ENCODE data around the gene CNEP1R1. TPM values are rescaled to one million over a fixed set of nuclear protein-coding genes. Genes with fewer than 3 reads are reported as not detected.

The CNEP1R1 gene
- polyA plus RNA-seq, 1 experiment = 15.2 TPM

DNA sequence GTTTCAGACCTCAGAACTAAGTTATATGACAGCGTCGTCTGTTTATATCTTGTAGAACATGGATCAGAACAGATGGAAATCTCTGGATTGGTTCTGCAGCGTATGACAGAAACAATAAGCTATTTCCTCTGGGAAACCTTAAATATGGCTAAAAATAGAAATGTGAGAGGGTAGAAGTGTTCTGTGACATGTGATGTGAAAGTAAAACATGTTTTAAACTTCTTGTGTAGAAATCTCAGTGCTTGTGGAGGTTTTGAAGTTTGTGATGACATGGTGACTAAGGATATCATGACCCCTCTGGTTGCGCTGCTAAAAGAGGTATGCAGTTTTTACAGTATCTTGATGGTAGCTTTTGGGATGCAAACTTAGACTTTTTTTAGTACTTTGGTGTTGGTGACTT lies 43.5 kb downstream of the CNEP1R1 start:
- Histone ChIP-seq H3K4me3 (ENCODE audit: low read depth, low read length) (no peak overlapping the region), H3K27me3 (ENCODE audit: control insufficient read depth, insufficient read depth, low read length) (no peaks in the 10 kb centered on the region), H3K36me3 (ENCODE audit: control insufficient read depth, insufficient read depth, low read length) (peaks cover 4% of the 10 kb centered on the region; the same call in 1 of the 2 replicates)
- ChIA-PET CTCF (interaction anchor here (1.0 to 6.7 kb wide), 11 partner anchors 10 to 595 kb away, joined by 3 to 148 read pairs (median 3); partner anchors contain the start of gene CNEP1R1), POLR2A (interaction anchor here (1.0 kb wide), 1 partner anchor 10 kb away, joined by 3 read pairs; no protein-coding TSS in a partner anchor)
- TF ChIP-seq, protein P1, sequence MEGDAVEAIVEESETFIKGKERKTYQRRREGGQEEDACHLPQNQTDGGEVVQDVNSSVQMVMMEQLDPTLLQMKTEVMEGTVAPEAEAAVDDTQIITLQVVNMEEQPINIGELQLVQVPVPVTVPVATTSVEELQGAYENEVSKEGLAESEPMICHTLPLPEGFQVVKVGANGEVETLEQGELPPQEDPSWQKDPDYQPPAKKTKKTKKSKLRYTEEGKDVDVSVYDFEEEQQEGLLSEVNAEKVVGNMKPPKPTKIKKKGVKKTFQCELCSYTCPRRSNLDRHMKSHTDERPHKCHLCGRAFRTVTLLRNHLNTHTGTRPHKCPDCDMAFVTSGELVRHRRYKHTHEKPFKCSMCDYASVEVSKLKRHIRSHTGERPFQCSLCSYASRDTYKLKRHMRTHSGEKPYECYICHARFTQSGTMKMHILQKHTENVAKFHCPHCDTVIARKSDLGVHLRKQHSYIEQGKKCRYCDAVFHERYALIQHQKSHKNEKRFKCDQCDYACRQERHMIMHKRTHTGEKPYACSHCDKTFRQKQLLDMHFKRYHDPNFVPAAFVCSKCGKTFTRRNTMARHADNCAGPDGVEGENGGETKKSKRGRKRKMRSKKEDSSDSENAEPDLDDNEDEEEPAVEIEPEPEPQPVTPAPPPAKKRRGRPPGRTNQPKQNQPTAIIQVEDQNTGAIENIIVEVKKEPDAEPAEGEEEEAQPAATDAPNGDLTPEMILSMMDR (IDR thresholded peaks at IDR 0.05; ENCODE audit: insufficient read depth, low read depth, low read length) = no peak
- DNase-seq (ENCODE audit: low read depth) = no peak

DNA sequence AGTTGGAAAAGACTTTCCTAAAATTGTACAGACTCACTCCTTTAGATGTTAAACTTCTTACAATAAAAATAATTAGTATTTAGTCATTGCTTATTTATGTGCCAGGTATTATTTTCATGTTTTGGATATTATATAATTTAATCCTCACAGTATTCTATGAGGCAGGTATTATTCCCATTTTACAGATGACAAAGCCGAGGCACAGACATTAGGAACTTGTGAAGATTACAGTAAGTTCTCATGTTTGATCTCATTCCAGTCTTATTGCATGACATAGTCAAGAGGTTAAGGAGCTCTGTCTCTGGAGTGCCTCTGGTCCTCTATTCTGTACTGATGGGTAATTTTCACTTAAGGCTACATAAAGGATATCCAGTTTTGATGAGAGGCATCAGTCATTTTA lies 44.0 kb downstream of the CNEP1R1 start:
- H3K27me3 ChIP-seq (ENCODE audit: control insufficient read depth, insufficient read depth, low read length) = no peaks in the 10 kb centered on the region
- no peak for DNase-seq (ENCODE audit: low read depth)
- TF ChIP-seq, protein P1 (IDR thresholded peaks at IDR 0.05; ENCODE audit: insufficient read depth, low read depth, low read length) = no peak
- ChIA-PET POLR2A (interaction anchor here (1.0 kb wide), 1 partner anchor 9 kb away, joined by 3 read pairs; no protein-coding TSS in a partner anchor), CTCF (interaction anchor here (0.7 to 6.7 kb wide), 10 partner anchors 9 to 155 kb away, joined by 3 to 148 read pairs (median 3); partner anchors contain the start of gene CNEP1R1)
- peaks cover 4% of the 10 kb centered on the region; the same call in 1 of the 2 replicates for H3K36me3 ChIP-seq (ENCODE audit: control insufficient read depth, insufficient read depth, low read length)
- H3K4me3 ChIP-seq (ENCODE audit: low read depth, low read length) = no peak overlapping the region

DNA sequence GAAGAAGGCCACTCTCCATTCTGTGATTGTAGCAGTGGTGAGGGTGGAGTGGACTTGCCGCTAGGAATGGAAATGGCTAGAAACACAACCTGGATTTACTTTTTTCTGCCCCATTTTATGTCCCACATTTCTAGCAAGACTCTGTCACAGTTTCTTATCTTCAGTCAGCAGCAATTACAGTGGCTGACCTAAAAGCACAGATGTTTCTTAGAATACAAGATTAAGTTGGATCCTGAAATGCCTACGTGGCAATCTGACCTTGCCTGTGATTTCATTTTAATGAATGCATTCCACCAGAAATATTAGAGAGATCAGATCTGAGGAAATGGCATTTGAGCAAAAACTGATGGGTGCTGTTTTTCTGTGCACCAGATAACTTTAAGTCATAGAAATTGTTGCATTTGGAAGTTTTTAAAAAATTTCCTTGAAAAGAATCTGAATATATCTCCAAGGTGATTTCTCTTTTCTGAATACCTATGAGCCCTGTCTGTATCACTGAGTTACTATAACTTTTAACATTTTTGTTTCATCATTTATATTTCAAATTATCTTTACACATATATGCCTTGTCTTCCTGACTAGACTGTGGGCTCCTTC lies 46.1 kb downstream of the CNEP1R1 start:
- ChIA-PET POLR2A (no interaction called here), CTCF (interaction anchor here (0.6 kb wide), 1 partner anchor 42 kb away, joined by 3 read pairs; no protein-coding TSS in a partner anchor)
- TF ChIP-seq, protein P1 (IDR thresholded peaks at IDR 0.05; ENCODE audit: insufficient read depth, low read depth, low read length) = no peak
- no peak for DNase-seq (ENCODE audit: low read depth)
- H3K4me3 ChIP-seq (ENCODE audit: low read depth, low read length) = no peak overlapping the region
- no peaks in the 10 kb centered on the region for H3K27me3 ChIP-seq (ENCODE audit: control insufficient read depth, insufficient read depth, low read length)
- H3K36me3 ChIP-seq (ENCODE audit: control insufficient read depth, insufficient read depth, low read length) = peaks cover 4% of the 10 kb centered on the region; the same call in 1 of the 2 replicates

DNA sequence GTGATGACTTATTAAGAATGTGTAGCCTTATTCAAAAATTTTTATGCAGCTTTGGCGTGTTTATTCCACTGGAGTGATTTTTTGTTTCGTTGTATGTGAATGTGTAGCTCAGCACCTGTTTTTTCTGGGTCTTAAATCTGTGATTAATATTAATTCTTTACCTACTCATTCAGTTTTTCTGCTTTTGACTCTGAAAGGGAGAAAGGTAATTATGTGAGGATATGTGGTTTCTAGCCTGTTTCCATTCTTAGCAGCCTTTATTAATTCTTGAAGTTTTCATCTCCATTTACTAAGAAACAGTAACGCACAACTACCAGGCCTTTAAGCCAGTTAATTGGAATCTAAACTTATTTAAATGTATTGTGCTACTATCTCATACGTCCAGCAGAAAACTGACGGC lies 47.7 kb downstream of the CNEP1R1 start:
- no peaks in the 10 kb centered on the region for H3K27me3 ChIP-seq (ENCODE audit: control insufficient read depth, insufficient read depth, low read length)
- H3K4me3 ChIP-seq (ENCODE audit: low read depth, low read length) = no peak overlapping the region
- POLR2A ChIA-PET = no interaction called here
- TF ChIP-seq, protein P1 (IDR thresholded peaks at IDR 0.05; ENCODE audit: insufficient read depth, low read depth, low read length) = no peak
- DNase-seq (ENCODE audit: low read depth) = no peak
- H3K36me3 ChIP-seq (ENCODE audit: control insufficient read depth, insufficient read depth, low read length) = peaks cover 4% of the 10 kb centered on the region; the same call in 1 of the 2 replicates
- CTCF ChIA-PET = no interaction called here

DNA sequence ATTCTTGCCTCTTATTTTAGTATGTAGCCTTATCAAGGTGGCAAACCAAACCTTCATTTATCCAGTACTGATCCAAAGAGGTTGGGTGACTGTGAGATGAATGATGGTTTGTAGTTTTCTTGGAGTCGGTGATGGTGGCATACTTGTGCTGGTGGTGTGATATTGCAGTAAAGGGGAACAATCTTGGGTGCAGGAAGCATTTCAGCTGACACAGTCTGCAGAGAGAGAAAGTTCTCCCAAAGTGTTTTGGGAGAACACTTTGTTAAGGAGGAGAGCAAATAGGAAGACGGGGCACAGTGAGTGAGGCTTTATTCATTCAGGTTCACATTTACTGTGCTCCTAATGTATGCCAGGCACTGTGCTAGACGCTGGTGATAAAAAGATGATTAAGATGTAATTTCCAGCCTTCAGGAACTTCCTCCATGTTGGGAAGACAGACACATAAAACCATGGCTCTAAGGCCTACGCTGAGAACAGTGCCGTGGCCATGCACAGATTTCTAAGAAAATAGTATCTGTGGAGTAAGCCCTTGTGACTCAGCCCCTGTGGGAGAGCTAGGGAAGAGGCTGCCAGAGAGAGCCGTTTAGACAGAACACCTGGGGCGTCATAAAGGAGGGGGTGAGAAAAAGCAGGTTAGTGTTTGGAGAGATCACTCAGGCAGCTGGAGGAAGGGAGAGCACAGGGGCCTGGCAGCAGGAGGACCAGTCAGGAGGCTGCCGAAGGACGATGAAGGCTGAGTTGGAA lies 54.5 kb downstream of the CNEP1R1 start:
- ChIA-PET CTCF (interaction anchor here (1.0 to 2.0 kb wide), 2 partner anchors 12 to 131 kb away, joined by 3 to 5 read pairs; no protein-coding TSS in a partner anchor), POLR2A (no interaction called here)
- H3K36me3 ChIP-seq (ENCODE audit: control insufficient read depth, insufficient read depth, low read length) = 0 out of 2 replicates have a peak, but pooled peaks cover 3% of the 10 kb centered on the region
- no peaks in the 10 kb centered on the region for H3K27me3 ChIP-seq (ENCODE audit: control insufficient read depth, insufficient read depth, low read length)
- no peak for DNase-seq (ENCODE audit: low read depth)
- TF ChIP-seq, protein P1 (IDR thresholded peaks at IDR 0.05; ENCODE audit: insufficient read depth, low read depth, low read length) = no peak
- no peak overlapping the region for H3K4me3 ChIP-seq (ENCODE audit: low read depth, low read length)
